ENCODE measurements around the gene MTCL3.

Gene MTCL3

GRCh38 chr6:127494240-127494767, 24.8 kb downstream of the MTCL3 start:
- Histone ChIP-seq H3K4me3 (no peak overlapping the region), H3K27ac (no peak overlapping the region), H3K27me3 (no peaks in the 10 kb centered on the region), H3K9me3 (peaks cover 0 to 4% of the 10 kb centered on the region in 2 donors), H3K36me3 (no peaks in the 10 kb centered on the region), H3K4me1 (no peaks in the 10 kb centered on the region)
- intact Hi-C loops (cut with DNase I; ENCODE audit: low total_unique reads), result no loop called here
- no peak for DNase-seq (ENCODE audit: low spot score in 2 of 2)
- TF ChIP-seq CTCF (IDR thresholded peaks at IDR 0.05) (no peak), POLR2AphosphoS5 (IDR thresholded peaks at IDR 0.05) (no peak), POLR2A (IDR thresholded peaks at IDR 0.05) (no peak)

GRCh38 chr6:127489248-127489647, 29.9 kb downstream of the MTCL3 start:
- intact Hi-C loops (cut with DNase I; ENCODE audit: low total_unique reads), result no loop called here
- TF ChIP-seq POLR2AphosphoS5 (IDR thresholded peaks at IDR 0.05), result no peak
- TF ChIP-seq CTCF (IDR thresholded peaks at IDR 0.05), result no peak
- no peak for TF ChIP-seq POLR2A (IDR thresholded peaks at IDR 0.05)
- Histone ChIP-seq H3K36me3 (no peaks in the 10 kb centered on the region), H3K4me1 (no peaks in the 10 kb centered on the region), H3K27ac (no peak overlapping the region), H3K27me3 (no peaks in the 10 kb centered on the region), H3K4me3 (no peak overlapping the region), H3K9me3 (peaks cover 0 to 4% of the 10 kb centered on the region in 2 donors)
- DNase-seq (ENCODE audit: low spot score in 2 of 2), result no peak

- intact Hi-C loops (cut with DNase I; ENCODE audit: low total_unique reads), result no loop called here
- DNase-seq (ENCODE audit: low spot score in 2 of 2), result no peak
- Histone ChIP-seq H3K27ac (no peak overlapping the region), H3K27me3 (no peaks in the 10 kb centered on the region), H3K36me3 (no peaks in the 10 kb centered on the region), H3K4me1 (no peaks in the 10 kb centered on the region), H3K4me3 (no peak overlapping the region), H3K9me3 (peaks cover 0 to 4% of the 10 kb centered on the region in 2 donors)
- no peak for TF ChIP-seq POLR2A (IDR thresholded peaks at IDR 0.05)
- no peak for TF ChIP-seq CTCF (IDR thresholded peaks at IDR 0.05)
- TF ChIP-seq POLR2AphosphoS5 (IDR thresholded peaks at IDR 0.05), result no peak
Observed at GRCh38 chr6:127486934-127487333, 32.2 kb downstream of the MTCL3 start.

GRCh38 chr6:127484212-127484863, 34.8 kb downstream of the MTCL3 start:
- H3K4me3 ChIP-seq, result peak overlapping the region in 1 of 3 donors; percentile 22
- TF ChIP-seq POLR2AphosphoS5 (IDR thresholded peaks at IDR 0.05), result no peak
- TF ChIP-seq POLR2A (IDR thresholded peaks at IDR 0.05), result no peak
- TF ChIP-seq CTCF (IDR thresholded peaks at IDR 0.05), result no peak
- H3K4me1 ChIP-seq, result no peaks in the 10 kb centered on the region
- H3K27ac ChIP-seq, result no peak overlapping the region
- H3K36me3 ChIP-seq, result no peaks in the 10 kb centered on the region
- no peaks in the 10 kb centered on the region for H3K9me3 ChIP-seq
- no peaks in the 10 kb centered on the region for H3K27me3 ChIP-seq
- DNase-seq (ENCODE audit: low spot score in 2 of 2), result no peak
- intact Hi-C loops (cut with DNase I; ENCODE audit: low total_unique reads), result no loop called here

- Histone ChIP-seq H3K36me3 (no peaks in the 10 kb centered on the region), H3K4me1 (no peaks in the 10 kb centered on the region), H3K4me3 (peak overlapping the region in 1 of 3 donors; percentile 22), H3K27me3 (no peaks in the 10 kb centered on the region), H3K27ac (no peak overlapping the region), H3K9me3 (no peaks in the 10 kb centered on the region)
- intact Hi-C loops (cut with DNase I; ENCODE audit: low total_unique reads), result no loop called here
- TF ChIP-seq POLR2AphosphoS5 (IDR thresholded peaks at IDR 0.05) (no peak), CTCF (IDR thresholded peaks at IDR 0.05) (no peak), POLR2A (IDR thresholded peaks at IDR 0.05) (no peak)
- DNase-seq (ENCODE audit: low spot score in 2 of 2), result no peak
Observed at GRCh38 chr6:127483399-127484055, 35.6 kb downstream of the MTCL3 start.

Measured in breast epithelium (tissue), 4 donors.